ENCODE measurements around the gene CD22. TPM values are rescaled to one million over a fixed set of nuclear protein-coding genes. Genes with fewer than 3 reads are reported as not detected.
"Not testable (repeated sequence)": the region's sequence is repeated elsewhere in the genome, so short reads cannot be mapped to it uniquely, and the experiment has no call there.

Gene CD22
- total RNA-seq, 3 donors from 2014 or later: 0.33 to 7.8 (median 4.8) TPM

DNA sequence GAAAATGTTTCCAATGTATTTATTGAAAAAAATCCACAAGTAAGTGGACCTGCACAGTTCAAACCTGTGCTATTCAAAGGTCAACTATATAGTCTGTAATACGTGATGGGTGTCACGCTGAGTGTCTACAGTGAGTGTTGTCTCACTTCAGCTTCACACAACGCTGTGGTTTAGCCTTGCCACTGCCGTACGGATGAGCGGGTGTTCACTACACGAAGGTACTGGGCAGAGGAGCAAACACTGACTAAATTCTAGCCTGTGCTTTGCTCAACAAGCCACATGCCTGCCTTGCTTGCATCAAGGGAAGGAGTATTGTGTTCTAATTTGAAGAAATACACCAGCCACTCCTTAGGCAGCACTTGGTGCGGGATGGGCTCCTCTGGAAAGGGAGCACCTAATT is 25.9 kb downstream of the CD22 start:
- no peak overlapping the region for H3K4me3 ChIP-seq
- no peak for TF ChIP-seq POLR2A (IDR thresholded peaks at IDR 0.05)
- TF ChIP-seq, protein P1, sequence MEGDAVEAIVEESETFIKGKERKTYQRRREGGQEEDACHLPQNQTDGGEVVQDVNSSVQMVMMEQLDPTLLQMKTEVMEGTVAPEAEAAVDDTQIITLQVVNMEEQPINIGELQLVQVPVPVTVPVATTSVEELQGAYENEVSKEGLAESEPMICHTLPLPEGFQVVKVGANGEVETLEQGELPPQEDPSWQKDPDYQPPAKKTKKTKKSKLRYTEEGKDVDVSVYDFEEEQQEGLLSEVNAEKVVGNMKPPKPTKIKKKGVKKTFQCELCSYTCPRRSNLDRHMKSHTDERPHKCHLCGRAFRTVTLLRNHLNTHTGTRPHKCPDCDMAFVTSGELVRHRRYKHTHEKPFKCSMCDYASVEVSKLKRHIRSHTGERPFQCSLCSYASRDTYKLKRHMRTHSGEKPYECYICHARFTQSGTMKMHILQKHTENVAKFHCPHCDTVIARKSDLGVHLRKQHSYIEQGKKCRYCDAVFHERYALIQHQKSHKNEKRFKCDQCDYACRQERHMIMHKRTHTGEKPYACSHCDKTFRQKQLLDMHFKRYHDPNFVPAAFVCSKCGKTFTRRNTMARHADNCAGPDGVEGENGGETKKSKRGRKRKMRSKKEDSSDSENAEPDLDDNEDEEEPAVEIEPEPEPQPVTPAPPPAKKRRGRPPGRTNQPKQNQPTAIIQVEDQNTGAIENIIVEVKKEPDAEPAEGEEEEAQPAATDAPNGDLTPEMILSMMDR (IDR thresholded peaks at IDR 0.05): no peak
- TF ChIP-seq POLR2AphosphoS5 (IDR thresholded peaks at IDR 0.05): no peak
- intact Hi-C loops (cut with DNase I; ENCODE audit: low total_unique reads): no loop called here
- no peaks in the 10 kb centered on the region for H3K36me3 ChIP-seq
- H3K27ac ChIP-seq: no peak overlapping the region
- no peaks in the 10 kb centered on the region for H3K27me3 ChIP-seq
- no peaks in the 10 kb centered on the region for H3K4me1 ChIP-seq
- no peaks in the 10 kb centered on the region for H3K9me3 ChIP-seq
- peak in 1 of 2 donors; percentile 2 for DNase-seq (ENCODE audit: low spot score in 2 of 2)

DNA sequence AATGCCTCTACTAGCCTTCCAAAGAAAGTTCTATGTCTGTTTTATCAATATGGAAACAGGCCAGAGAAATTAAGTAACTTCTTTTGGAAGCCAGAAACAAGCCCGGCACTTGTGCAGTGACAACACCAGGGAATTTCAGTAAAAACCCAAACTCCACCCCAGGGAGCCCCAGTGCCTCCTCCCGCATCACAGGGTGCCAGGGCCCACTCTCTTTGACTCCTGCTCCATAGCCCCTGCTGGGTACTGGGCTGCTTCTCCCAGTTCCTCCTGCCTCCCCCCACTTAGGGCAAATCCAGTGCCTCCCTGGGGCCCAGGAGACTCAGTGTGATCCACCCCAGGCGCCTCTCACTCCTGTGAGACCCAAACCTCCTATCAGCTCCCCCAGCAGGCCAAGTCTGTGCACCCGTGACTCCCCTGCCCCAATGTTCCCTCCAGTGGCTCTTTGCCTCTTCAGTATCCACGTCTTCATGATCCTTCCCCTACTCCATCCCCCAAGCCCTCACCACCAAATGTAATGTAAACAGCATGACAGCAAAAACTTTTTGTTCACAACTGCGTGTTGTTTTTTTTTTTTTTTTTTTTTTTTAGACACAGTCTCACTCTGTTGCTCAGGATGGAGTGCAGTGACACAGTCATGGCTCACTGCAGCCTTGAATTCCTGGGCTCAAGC is 26.9 kb downstream of the CD22 start:
- Histone ChIP-seq H3K4me1 (no peaks in the 10 kb centered on the region), H3K36me3 (no peaks in the 10 kb centered on the region), H3K9me3 (no peaks in the 10 kb centered on the region), H3K4me3 (no peak overlapping the region), H3K27me3 (no peaks in the 10 kb centered on the region), H3K27ac (no peak overlapping the region)
- TF ChIP-seq, protein P1 (IDR thresholded peaks at IDR 0.05): no peak
- no peak for TF ChIP-seq POLR2A (IDR thresholded peaks at IDR 0.05)
- TF ChIP-seq POLR2AphosphoS5 (IDR thresholded peaks at IDR 0.05): no peak
- intact Hi-C loops (cut with DNase I; ENCODE audit: low total_unique reads): no loop called here
- DNase-seq (ENCODE audit: low spot score in 2 of 2): peak in 1 of 2 donors; percentile 14

GRCh38 chr19:35357867-35358573 is 29.0 kb downstream of the CD22 start, which contains the start of gene FFAR3:
TSS of gene FFAR3 (plus strand) at chr19:35358460. CDS start at chr19:35358891, 431 bp downstream.
- Histone ChIP-seq H3K36me3 (no peaks in the 10 kb centered on the region), H3K4me3 (no peak within 1 kb of the TSS), H3K4me1 (no peaks in the 10 kb centered on the region), H3K27ac (no peak within 1 kb of the TSS), H3K27me3 (peaks cover 0 to 3% of the 10 kb centered on the region in 2 donors), H3K9me3 (no peaks in the 10 kb centered on the region)
- TF ChIP-seq POLR2A (IDR thresholded peaks at IDR 0.05): no peak
- no peak for TF ChIP-seq POLR2AphosphoS5 (IDR thresholded peaks at IDR 0.05)
- TF ChIP-seq, protein P1 (IDR thresholded peaks at IDR 0.05): no peak
- DNase-seq (ENCODE audit: low spot score in 2 of 2): peak in 1 of 2 donors; percentile 31
- intact Hi-C loops (cut with DNase I; ENCODE audit: low total_unique reads): no loop called here

GRCh38 chr19:35358834-35359233 is 29.8 kb downstream of the CD22 start:
- intact Hi-C loops (cut with DNase I; ENCODE audit: low total_unique reads); H3K4me3 ChIP-seq; H3K27me3 ChIP-seq; H3K36me3 ChIP-seq; DNase-seq (ENCODE audit: low spot score in 2 of 2); H3K4me1 ChIP-seq; H3K9me3 ChIP-seq; H3K27ac ChIP-seq: not testable (repeated sequence)

- H3K27me3 ChIP-seq; H3K4me3 ChIP-seq; H3K9me3 ChIP-seq; H3K27ac ChIP-seq; H3K4me1 ChIP-seq; H3K36me3 ChIP-seq; intact Hi-C loops (cut with DNase I; ENCODE audit: low total_unique reads): not testable (repeated sequence)
- peak in 1 of 2 donors; percentile 40 for DNase-seq (ENCODE audit: low spot score in 2 of 2)
Measured at GRCh38 chr19:35359395-35359794, 30.4 kb downstream of the CD22 start.

- H3K9me3 ChIP-seq; H3K27ac ChIP-seq; H3K27me3 ChIP-seq; H3K4me1 ChIP-seq; DNase-seq (ENCODE audit: low spot score in 2 of 2); H3K36me3 ChIP-seq; intact Hi-C loops (cut with DNase I; ENCODE audit: low total_unique reads); H3K4me3 ChIP-seq: not testable (repeated sequence)
Measured at GRCh38 chr19:35360081-35360480, 31.1 kb downstream of the CD22 start.

Data from breast epithelium (tissue), 4 donors.